GM18861 (cell line): Measurements from ENCODE around the gene TROAP.
"Not testable (repeated sequence)": the region's sequence is repeated elsewhere in the genome, so short reads cannot be mapped to it uniquely, and the experiment has no call there.

Experiments
- ATAC-seq: cut with Tn5 transposase; IDR thresholded peaks from one replicate; pipeline ENCODE4 v1.9.1; 2021; ENCODE audit not compliant: unreplicated experiment

The TROAP gene

DNA sequence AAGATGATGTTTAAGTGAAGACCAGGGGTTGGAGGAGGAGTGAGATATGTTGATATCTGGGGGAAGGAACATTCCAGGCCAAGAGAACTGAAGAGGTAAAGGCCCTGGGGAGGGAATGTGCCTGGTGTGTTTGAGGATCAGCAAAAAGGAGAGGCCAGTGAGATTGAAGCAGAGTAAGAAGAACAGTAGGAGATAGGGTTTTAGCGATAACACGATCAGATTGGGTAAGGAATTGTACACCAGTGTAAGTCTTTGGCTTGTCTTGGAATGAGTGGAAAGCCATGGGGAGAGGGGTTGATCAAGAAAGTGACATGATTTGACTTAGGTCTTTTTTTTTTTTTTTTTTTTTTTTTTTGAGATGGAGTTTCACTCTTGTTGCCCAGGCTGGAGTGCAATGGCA lies 4.8 kb downstream of the TROAP start:
- no peak for ATAC-seq

DNA sequence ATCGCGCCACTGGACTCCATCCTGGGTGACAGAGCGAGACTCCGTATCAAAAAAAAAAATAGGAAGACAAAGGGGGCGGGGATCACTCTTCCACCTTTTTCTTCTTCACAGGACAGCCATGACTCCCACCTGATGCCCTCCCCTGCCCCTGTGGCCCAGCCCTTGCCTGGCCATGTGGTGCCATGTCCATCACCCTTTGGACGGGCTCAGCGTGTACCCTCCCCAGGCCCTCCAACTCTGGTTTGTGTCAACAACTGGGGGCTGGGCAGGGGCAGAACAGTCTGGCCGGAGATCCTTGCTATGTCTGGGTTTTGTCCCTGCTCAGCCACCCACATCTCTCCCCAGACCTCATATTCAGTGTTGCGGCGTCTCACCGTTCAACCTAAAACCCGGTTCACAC lies 5.8 kb downstream of the TROAP start:
- ATAC-seq, result no peak

DNA sequence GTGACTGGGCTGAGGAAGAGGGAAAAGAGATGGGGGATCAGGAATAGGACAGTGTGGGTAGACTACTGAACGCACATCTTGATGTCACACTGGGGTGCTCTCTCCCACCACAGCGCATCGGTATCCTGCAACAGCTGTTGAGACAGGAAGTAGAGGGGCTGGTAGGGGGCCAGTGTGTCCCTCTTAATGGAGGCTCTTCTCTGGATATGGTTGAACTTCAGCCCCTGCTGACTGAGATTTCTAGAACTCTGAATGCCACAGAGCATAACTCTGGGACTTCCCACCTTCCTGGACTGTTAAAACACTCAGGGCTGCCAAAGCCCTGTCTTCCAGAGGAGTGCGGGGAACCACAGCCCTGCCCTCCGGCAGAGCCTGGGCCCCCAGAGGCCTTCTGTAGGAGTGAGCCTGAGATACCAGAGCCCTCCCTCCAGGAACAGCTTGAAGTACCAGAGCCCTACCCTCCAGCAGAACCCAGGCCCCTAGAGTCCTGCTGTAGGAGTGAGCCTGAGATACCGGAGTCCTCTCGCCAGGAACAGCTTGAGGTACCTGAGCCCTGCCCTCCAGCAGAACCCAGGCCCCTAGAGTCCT lies 7.1 kb downstream of the TROAP start:
- ATAC-seq, result no peak

DNA sequence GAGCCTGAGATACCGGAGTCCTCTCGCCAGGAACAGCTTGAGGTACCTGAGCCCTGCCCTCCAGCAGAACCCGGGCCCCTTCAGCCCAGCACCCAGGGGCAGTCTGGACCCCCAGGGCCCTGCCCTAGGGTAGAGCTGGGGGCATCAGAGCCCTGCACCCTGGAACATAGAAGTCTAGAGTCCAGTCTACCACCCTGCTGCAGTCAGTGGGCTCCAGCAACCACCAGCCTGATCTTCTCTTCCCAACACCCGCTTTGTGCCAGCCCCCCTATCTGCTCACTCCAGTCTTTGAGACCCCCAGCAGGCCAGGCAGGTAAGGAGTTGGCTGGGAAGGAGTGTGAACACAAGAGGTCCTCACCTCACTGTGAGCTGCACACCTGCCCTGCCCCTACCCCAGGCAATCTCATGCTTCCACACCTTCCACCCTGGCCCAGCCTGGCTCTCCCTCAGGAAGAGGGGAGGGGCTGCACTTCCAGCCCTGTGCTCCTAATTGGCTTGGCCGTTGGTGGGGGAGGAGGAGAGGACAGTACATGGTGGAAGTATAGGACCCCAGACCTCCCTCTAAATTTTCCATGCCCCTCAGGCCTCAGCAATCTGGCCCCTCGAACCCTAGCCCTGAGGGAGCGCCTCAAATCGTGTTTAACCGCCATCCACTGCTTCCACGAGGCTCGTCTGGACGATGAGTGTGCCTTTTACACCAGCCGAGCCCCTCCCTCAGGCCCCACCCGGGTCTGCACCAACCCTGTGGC lies 7.8 kb downstream of the TROAP start:
- no peak for ATAC-seq

DNA sequence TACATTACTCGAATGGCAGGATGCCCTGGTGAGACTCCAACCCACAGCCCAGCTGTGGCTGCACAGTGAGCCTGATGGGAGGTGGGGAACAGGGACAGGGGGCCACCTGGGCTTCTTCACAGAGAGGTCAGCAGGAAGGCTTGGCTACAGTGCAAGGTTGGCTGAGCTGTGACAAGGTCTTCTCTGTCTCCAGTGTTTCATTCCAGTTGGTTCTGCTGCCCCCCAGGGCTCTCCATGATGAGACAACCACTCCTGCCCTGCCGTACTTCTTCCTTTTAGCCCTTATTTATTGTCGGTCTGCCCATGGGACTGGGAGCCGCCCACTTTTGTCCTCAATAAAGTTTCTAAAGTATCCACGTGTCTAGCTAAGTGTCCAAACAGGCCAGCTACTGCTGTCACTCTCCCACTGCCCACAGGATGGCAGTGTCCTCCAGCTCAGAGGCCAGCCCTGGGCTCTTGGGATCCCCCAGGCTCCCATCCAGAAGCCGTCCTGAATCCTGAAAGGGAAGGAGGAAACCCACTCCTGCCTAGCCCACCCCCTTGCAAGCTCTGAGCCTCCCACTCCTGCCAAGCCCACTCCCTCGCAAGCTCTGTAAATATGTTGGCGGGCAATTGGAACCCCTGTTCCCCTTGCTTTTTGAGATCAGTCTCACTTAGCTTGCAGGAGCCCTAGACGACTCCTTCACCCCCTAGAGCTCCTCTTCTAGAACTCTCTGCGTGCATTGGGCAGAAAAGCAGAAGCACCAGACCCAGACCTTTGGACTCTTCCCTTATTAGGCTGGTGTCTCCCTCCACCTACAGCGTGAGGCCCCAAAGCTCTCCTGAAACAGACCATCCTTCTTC lies 8.5 kb downstream of the TROAP start:
- ATAC-seq, result no peak

DNA sequence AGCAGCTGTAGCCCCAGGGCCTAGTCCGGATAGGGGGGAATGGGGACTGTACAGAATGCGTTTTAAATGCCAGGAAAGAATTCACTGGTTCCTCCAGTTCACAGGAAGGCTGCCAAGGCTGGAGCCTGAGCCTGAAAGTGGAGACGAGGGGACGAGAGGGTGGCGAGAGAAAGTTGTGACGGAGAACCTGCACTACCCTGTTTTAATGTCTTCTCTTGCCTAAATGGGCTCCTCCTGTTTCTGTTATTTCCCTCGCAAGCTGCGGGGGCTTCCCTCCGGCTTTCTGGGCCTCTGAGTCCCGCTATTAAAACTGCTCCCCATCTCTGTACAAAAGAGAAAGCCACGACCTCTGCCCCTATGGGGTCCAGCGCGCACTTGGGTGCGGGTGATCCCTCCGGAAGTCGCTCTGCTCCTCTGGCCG lies 9.4 kb downstream of the TROAP start:
- ATAC-seq, result no peak

DNA sequence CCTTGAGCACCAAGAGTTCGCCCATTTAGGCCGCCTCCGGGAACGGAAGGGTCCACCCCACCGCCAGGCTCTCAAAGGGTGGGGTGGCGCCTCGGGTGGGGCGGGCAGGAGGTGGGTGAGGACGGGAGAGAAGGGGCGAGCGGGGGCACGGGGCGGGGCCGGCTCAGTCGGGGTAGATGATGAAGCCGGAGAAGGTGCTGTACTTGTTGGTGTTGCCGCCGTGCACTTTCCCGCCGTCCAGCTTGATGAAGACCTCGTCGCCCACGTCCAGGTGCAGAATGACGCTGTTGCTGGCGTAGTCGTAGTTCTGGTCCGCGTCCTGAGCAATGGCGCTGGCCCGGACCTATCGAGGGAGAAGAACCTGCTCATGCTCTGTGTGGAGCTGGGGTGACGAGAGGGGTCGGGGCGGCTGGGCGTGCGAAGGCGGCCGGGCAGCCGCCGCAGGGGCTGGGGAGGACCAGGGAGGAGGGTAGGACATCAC lies 9.9 kb downstream of the TROAP start:
- no peak for ATAC-seq

DNA sequence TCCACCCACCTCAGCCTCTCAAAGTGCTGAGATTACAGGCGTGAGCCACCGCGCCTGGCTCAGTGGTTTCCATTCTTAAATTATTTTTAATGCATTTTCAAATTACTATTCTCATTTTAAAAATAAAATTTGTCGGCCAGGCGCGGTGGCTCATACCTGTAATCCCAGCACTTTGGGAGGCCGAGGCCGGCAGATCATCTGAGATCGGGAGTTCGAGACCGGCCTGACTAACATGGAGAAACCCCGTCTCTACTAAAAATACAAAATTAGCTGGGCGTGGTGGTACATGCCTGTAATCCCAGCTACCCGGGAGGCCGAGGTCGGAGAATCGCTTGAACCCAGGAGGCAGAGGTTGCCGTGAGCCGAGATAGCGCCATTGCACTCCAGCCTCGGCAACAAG lies 10.7 kb downstream of the TROAP start:
- ATAC-seq, result not testable (repeated sequence)

DNA sequence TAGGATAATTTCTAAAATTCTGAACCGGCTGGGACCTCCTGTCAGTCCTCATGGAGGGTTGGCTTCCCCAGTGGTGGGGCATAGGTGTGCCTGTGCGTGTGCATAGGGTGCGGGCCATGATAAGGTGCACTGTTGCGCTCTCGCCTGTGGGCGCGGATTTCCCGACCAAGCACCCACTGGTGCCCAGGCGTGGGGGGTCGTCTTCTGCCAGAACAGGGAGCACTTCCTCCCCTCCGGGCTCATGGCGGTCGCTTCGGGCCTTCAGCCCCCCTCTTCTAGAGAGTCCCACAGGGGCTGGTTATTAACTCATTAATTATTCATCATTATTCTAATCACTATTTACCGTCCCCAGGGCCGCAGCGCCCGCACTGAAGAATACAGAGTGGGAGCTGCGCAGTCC lies 11.2 kb downstream of the TROAP start:
- no peak for ATAC-seq

DNA sequence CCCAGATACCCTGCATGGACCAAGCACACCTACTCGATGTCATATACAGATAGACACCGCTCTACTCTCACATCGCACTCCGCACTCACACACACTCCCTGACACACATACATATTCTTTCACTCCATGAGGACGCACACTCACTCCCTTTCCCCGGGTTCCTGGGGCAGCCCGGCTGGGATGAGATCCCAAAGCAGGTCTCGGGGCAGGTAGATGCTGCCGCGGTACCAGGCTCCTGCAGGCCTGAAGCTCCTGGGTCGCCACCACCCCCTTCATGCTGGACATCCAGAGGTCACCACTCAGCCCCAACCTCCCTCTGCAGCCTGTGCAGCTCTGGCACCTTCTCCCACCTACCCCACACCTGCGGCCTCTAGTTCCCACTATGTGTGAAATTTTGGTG lies 11.6 kb downstream of the TROAP start:
- no peak for ATAC-seq

DNA sequence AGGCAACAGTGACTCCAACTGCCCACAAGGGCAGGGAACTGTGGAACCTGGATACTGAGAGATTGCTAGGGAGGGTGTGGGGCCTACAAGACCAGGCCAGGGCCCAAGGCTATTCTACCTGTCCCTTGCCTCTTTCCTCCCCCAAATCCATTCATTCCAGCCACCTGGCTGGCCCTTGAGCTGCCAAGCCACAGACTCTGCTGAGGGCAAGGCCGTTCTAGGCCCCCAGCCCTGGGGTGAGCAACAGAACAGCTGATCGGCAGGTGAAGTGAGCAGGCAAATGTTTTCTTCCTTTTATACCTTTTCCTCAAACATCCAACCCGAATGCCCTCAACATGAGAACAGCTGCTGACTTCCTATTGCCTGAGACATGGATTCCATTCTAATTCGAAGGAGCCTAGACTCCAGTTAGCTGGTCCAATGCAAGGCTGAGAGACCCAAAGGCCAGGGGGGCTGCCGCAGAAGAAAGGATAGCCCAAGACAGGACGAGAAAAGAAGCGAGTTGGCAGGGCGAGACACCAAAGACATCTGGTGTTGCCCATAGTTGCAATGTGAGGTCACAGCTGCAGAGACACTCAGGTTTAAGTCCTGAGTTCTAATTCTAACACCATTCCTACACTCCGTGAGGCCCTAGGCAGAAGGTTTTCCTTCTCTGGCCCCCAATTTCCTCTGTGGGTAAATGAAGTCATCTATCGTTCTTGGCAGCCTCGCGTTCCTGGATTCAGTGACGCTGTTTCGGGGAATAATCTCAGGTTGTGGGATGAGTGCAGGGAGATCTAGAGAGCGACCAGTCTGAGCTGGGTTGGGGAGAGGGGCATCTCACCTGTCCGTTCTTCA lies 12.3 kb downstream of the TROAP start:
- no peak for ATAC-seq

DNA sequence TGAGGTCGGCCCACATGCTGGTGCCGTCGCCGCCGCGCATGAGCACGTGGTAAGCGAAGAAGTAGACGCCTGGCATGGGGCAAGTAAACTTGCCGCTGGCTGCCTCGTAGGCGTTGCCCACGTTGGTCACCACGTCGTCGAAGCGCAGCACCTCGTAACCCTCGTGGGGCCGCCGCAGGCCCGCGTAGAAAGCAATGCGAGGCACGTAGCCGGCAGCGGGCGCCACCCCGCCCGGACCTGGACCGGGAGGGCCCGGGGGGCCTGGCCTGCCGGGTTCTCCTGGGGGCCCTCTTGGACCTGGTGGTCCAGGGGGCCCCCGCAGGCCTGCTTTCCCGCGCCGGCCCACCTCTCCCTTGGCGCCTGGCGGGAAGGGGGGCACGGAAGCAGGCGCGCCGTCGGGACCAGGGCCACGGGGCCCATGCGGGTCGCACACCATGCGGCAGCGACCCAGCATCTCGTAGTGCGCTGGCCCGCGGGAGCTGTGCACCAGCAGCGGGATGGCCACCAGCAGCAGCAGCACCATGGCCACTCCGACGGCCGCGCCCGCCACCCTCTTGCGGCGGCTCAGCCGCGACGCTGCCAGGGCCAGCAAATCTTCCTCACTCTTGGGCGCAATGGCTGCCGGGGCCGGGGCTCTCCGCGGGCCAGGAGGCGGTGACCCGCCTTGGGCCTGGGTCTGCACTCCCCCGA lies 13.0 kb downstream of the TROAP start:
- no peak for ATAC-seq

DNA sequence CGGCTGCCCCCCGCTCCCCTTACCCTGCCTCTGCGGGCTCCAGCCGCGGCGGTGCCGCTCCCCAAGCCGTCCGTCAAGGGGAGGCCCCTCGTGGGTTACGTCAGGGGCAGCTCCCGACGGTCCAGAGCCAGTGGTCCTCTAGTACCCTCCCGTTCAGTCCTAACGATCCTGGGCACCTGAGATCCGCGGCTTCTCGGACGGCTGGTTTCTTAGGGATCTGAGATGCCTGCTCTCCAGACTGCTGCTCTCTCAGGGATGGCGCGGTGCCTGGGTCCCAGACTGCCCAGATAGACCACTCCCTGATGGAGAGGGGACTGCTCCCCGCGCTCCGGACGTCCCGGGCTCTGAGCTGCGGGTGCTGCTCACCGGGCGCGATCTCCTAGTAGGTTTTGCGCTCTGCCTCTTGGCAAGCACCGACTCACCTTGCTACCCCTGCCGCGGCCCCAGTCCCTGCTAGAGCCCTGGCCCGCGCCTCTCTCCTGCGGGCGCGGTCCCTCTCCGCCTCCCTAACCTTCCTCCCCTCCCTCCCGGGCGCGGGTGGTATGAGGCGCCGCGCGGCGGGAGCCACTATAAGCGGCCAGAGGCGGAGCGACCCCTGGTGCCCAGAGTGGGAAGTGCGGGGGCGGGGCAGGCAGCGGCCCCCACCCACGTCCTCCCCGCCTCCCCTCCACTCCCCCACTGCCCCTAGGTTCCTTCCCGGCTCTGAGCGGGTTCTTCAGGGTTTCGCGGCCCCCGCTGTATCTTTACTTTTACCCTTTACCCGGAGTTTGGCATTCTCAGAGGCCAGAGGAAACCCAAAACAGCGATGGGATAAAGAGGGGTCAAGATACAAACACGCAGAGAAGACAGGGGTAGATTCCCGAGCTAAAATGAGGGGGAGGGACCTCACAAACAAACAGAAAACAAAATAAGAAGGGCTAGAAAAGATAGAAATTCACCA lies 13.9 kb downstream of the TROAP start, which contains the start of gene C1QL4:
Gene C1QL4, minus strand, starts transcription at position 544 of the 940 bp plus-strand sequence. CDS start 711 bp downstream, outside the sequence.
- ATAC-seq, result no peak

DNA sequence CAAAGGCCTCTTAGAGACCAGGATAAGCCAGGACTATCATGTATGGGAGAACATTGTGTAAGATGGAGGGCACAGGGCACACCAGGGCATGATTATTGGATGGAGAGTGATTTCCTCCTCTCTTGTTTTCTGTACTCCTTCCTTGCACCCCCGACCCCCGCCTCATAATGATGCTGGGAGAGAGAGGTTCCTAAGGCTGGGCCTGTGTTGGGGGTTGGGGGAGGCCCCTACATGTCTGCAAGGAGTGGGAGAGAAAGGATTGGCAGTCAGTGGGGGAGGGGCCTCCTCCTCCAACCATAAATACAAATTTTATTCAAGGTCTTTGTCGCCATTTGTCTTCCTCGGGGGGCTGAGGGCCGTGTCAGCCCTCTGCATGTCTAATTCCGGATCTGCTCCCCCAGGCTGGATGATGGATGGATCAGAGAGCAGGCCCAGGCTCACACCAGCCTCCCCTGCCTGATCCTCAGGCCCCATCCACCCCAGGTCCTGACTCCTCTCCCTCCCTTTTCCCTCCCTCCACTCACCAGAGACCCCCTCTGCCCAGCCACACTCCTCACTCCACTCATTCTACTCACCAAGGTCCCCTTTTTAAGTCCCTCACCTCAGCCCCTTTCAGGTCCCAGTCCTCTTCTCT lies 15.9 kb downstream of the TROAP start:
- no peak for ATAC-seq

DNA sequence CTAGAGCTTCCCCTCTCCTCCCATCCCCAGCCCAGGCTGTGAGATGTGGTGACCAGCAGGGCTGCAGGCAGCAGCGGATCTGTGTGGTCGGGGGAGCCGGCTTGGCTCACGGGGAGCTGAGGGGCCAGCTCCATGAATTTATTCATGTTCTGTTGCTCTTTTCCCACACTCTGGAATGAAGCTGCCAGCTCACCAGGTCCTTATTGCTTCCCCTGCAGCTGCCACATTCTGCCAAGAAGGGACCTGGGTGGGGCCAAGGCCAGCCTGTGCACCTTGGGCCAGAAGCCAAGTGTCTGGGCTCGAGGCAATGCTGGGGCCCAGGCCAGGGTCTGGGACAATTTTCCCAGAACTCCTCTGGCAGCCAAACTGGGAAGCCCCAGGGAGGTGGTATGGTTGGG lies 16.4 kb downstream of the TROAP start:
- ATAC-seq, result no peak

DNA sequence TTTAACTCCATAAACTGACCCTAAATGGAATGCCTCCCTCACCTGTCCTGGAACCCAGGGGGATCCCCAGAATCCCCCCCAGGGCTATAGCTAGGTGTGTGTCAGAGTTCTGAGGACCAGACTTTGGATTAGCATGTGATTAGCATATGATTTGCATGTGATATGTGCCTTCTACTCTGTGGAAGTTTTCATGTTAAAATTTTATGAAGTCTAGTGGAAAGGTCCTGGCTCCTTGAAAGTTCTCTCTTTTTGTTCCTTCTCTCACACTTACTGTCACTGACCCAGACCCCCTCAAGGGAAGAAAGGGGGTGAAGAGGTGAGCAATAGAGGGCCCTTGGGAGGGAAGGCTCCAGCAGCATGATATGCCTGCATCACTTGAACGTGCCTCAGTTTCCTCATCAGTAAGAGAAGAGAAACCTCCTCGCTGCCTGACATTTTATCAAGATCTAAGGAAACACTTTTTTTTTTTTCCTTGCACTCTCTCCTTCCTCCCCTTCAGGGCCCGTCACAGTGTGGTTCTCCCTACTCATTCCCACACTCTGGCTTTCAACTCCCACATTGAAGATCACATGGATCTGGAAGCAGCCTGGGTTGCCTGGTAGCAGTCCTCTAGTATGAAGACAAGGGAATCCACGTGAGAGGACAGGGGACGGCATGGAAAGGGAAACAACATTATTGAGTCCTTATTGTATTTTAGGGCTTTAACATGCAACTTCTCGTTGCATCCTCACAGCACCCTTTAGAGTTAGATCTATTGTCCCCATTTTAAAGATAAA lies 17.2 kb downstream of the TROAP start:
- ATAC-seq, result no peak

DNA sequence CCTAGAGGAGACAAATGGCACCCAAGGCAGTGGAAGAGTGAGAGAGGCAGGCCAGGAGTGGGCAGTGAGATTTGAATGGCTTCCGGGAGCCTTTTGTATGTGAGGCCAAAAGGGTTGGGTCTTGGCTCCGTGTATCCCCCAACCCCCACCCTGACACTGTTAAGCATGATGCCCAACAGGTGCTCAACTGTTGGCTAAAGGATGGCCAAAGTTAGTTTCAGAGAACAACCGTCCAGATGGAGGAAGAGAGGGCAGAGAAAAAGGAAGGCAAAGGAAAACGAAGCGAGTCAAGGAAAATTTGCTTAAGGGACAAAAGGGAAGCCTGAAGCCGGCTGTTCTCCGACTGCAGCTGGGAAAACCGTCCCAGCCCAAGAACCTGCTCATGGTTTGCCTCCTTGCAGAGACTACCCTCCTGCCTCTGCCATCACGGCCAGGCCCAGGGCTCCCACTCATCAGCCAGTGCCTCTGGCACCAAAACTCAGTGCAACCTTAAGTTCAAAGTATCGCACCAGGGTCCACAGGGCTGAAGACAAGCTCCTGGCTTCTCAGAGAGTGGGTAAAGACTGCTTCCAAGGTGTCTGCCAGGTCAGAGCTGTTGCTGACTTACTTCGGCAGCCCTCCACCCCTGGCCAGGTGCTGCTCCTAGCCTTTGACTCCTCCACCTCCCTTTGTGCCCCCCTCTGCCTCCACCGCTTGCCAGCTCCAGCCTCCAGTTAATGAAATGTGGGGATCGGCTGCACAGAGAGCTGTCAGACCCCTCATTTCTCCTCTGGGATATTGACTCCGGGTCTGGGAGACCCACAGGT lies 18.1 kb downstream of the TROAP start:
- no peak for ATAC-seq
